ENCODE results near the gene ITPKC. TPM values are rescaled to one million over a fixed set of nuclear protein-coding genes. Genes with fewer than 3 reads are reported as not detected.

Gene ITPKC
- total RNA-seq, 4 donors from 2014 or later, result 18.3 to 49.7 (median 25.1) TPM

DNA sequence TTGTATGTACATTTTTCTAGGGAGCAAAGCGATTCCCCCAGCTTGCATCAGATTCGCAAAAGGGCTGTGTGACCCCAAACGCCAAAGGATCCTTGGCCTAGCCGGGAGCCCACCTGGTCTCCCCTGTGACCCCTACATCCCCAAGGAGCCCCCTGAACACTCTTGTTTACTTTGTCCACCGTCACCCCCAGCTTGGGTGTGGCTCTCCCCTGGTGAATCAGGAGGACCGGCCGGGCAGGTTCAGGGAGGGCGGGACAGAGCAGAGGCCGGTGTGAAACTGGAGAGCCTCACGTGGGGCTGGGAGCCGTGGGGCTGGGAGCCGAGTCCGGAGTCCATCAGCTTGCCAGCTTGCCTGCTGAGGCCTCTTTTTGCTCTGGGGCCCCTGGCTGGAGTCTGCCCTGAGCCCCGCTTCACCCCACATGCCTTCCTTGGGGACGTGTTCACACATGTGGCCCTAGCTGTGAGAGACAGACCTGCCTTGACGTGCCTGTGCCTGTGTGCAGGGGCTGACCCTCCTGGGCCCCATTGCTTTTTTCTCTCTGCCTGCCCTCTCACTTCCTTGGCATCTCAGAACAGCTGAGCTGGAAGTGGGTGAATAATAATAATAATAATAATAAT, 2.0 kb downstream of the ITPKC start:
- peaks cover under 1 to 8% of the 10 kb centered on the region in 2 donors for H3K36me3 ChIP-seq
- no peaks in the 10 kb centered on the region for H3K9me3 ChIP-seq
- no peaks in the 10 kb centered on the region for H3K27me3 ChIP-seq
- peak overlapping the region; percentile 91 to 98 (median 93) for H3K27ac ChIP-seq
- WGBS, 2 donors, result 6 to 7% methylated on average over 7 to 15 of the region's 16 CpGs
- peaks cover 57 to 64% of the 10 kb centered on the region in 2 donors for H3K4me1 ChIP-seq
- peak; percentile 85 to 88 for DNase-seq
- intact Hi-C loops (cut with DNase I), result no loop called here
- TF ChIP-seq, protein P1, sequence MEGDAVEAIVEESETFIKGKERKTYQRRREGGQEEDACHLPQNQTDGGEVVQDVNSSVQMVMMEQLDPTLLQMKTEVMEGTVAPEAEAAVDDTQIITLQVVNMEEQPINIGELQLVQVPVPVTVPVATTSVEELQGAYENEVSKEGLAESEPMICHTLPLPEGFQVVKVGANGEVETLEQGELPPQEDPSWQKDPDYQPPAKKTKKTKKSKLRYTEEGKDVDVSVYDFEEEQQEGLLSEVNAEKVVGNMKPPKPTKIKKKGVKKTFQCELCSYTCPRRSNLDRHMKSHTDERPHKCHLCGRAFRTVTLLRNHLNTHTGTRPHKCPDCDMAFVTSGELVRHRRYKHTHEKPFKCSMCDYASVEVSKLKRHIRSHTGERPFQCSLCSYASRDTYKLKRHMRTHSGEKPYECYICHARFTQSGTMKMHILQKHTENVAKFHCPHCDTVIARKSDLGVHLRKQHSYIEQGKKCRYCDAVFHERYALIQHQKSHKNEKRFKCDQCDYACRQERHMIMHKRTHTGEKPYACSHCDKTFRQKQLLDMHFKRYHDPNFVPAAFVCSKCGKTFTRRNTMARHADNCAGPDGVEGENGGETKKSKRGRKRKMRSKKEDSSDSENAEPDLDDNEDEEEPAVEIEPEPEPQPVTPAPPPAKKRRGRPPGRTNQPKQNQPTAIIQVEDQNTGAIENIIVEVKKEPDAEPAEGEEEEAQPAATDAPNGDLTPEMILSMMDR (IDR thresholded peaks at IDR 0.05), result no peak
- TF ChIP-seq POLR2A (IDR thresholded peaks at IDR 0.05), result peak in 1 of 2 donors; percentile 40
- peak overlapping the region; percentile 17 to 74 (median 69) for H3K4me3 ChIP-seq (replicated peaks in 1 of 3)

DNA sequence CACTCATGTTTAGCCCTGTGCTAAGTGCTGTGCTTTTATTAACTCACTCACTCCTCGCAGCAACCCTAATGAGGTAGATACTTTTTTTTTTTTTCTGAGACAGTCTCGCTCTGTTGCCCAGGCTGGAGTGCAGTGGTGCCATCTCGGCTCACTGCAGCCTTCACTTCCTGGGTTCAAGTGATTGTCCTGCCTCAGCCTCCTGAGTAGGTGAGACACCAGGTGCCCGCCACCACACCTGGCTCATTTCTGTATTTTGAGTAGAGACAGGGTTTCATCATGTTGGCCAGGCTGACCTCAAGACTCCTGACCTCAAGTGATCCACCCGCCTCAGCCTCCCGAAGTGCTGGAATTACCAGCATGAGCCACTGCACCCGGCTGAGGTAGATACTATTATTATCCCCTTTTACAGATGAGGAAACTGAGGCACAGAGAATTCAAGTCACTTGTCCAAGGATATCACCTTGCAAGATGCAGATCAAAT, 2.5 kb downstream of the ITPKC start:
- H3K27ac ChIP-seq, result peak overlapping the region; percentile 91 to 98 (median 93)
- 51 to 57% methylated on average over 7 of the region's 7 CpGs for WGBS, 2 donors

DNA sequence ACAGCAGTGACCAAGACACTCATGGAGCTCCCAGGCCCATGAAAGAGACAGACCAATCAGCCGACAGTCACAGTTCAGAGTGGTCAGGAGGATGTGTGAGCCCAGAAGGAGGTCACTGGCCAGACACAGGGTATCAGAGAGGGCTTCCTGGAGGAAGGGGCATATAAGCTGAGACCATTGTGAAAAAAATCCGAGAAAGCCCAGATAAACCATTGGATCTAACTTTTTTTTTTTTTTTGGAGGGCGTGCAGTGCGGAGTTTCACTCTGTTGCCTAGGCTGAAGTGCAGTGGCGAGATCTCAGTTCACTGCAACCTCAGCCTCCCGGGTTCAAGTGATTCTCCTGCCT, 4.2 kb downstream of the ITPKC start:
- Histone ChIP-seq H3K4me3 (replicated peaks in 1 of 3) (no peak overlapping the region), H3K36me3 (peaks cover 16 to 21% of the 10 kb centered on the region in 2 donors), H3K27ac (peak overlapping the region; percentile 91 to 98 (median 93)), H3K27me3 (no peaks in the 10 kb centered on the region), H3K4me1 (peaks cover 46 to 47% of the 10 kb centered on the region in 2 donors), H3K9me3 (no peaks in the 10 kb centered on the region)
- WGBS, 2 donors, result 72 to 95% methylated on average over 6 of the region's 6 CpGs
- intact Hi-C loops (cut with DNase I), result no loop called here
- TF ChIP-seq, protein P1 (IDR thresholded peaks at IDR 0.05), result no peak
- no peak for TF ChIP-seq POLR2A (IDR thresholded peaks at IDR 0.05)
- DNase-seq, result no peak

More for the DNA sequence above, 2.5 kb downstream of the ITPKC start:
- Histone ChIP-seq H3K4me3 (replicated peaks in 1 of 3) (peak overlapping the region in 2 of 3 donors; percentile 5 to 69), H3K4me1 (peaks cover 53 to 59% of the 10 kb centered on the region in 2 donors), H3K36me3 (peaks cover 6 to 13% of the 10 kb centered on the region in 2 donors), H3K27me3 (no peaks in the 10 kb centered on the region), H3K9me3 (no peaks in the 10 kb centered on the region)
- intact Hi-C loops (cut with DNase I), result no loop called here
- no peak for DNase-seq
- TF ChIP-seq POLR2A (IDR thresholded peaks at IDR 0.05), result no peak

DNA sequence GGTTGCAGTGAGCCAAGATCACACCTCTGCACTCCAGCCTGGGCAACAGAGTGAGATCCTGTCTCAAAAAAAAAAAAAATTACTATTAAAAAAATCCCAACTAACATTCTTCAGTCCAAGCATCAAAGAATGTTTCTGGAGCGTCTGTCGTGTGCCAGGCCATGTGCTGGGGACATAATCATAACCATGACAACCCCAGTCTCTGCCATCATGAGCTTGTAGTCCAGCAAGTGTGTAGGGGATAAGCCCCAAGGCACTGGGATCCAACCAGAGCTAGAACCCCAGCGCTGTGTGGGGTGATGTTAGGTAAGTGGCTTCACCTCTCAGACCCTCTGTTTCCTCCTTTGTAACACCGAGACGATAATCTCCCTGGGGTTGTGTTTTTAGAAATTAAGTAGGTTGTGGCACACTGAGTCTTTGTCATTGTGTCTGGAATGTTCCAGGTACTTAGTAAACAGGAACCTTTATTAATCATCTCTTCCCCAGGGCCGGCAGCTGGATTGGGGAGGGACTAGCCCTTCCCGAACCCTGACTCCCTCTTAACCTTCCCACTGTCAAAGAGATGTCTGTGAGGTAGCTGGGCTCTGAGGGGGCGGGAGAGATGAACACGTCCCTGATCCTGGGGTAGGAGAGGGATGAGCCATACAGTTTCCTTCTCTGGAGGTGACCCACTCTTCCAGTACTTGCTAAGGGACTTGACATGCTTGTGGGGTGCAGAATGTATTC, 5.2 kb downstream of the ITPKC start:
- intact Hi-C loops (cut with DNase I), result no loop called here
- H3K36me3 ChIP-seq, result peaks cover 25 to 29% of the 10 kb centered on the region in 2 donors
- no peak for TF ChIP-seq POLR2A (IDR thresholded peaks at IDR 0.05)
- TF ChIP-seq, protein P1 (IDR thresholded peaks at IDR 0.05), result no peak
- H3K4me1 ChIP-seq, result peaks cover 44 to 45% of the 10 kb centered on the region in 2 donors
- no peaks in the 10 kb centered on the region for H3K27me3 ChIP-seq
- H3K9me3 ChIP-seq, result no peaks in the 10 kb centered on the region
- 76 to 86% methylated on average over 9 of the region's 9 CpGs for WGBS, 2 donors
- no peak for DNase-seq
- H3K4me3 ChIP-seq (replicated peaks in 1 of 3), result peak overlapping the region in 1 of 3 donors; percentile 5
- H3K27ac ChIP-seq, result peak overlapping the region; percentile 91 to 98 (median 93)

DNA sequence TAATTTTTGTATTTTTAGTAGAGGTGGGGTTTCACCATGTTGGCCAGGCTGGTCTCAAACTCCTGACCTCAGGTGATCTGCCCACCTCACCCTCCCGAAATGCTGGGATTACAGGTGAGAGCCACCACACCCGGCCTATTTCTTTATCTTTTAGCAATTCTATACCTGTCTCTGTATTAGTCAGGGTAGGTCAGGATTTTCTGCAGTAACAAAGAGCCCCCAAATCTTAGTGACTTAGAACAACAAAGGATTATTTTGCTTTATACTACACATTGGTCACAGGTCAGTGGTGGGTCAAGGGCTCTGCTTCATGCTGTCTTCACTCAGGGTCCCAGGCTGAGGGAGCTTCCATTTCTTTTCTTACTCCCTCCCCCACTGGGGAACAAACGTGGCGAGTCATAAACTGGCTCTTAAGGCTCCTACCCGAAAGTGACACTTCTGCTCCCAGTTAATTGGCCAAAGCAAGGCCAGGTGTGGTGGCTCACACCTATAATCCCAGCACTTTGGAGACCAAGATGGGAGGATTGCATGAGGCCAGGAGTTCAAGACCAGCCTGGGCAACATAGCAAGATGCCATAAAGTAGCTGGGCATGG, 6.8 kb downstream of the ITPKC start:
- TF ChIP-seq, protein P1 (IDR thresholded peaks at IDR 0.05), result no peak
- TF ChIP-seq POLR2A (IDR thresholded peaks at IDR 0.05), result no peak
- no peak for DNase-seq
- Histone ChIP-seq H3K36me3 (peaks cover 41 to 46% of the 10 kb centered on the region in 2 donors), H3K4me3 (replicated peaks in 1 of 3) (no peak overlapping the region), H3K9me3 (no peaks in the 10 kb centered on the region), H3K27me3 (no peaks in the 10 kb centered on the region), H3K4me1 (peaks cover 33 to 45% of the 10 kb centered on the region in 2 donors), H3K27ac (no peak overlapping the region)
- intact Hi-C loops (cut with DNase I), result no loop called here
- 83 to 85% methylated on average over 5 of the region's 5 CpGs for WGBS, 2 donors
